Putamen (tissue), 1 donor: Measurements from ENCODE around the gene SOX6.

Experiments used
- DNase-seq: peaks from one replicate; pipeline ENCODE4 v3.0.0-alpha.2; 2016; ENCODE audit warnings: low spot score

SOX6 gene

GRCh38 chr11:16317712-16318111, 38.6 kb downstream of the SOX6 start:
- DNase-seq, result no peak

DNA sequence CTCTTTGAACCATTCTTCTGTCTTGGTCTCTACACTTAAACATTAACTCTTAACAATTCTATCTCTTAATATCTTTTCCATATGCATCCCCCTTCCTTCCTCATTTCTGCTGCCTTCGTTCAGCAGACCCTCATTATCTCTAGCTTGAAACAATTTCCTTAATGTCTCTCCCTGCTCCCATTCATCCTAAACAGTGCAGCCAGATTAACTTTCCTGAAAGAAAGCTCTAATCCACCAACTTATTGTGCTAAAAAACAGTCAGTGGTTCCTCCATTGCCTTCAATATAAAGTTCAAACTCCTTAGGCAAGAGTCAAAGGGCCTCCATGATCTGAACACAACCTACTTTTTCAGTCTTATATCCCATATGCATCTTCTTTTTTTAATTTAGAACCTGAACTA, 42.5 kb downstream of the SOX6 start:
- DNase-seq, result no peak

GRCh38 chr11:16312233-16312765, 44.0 kb downstream of the SOX6 start:
- DNase-seq, result no peak

GRCh38 chr11:16311831-16312230, 44.5 kb downstream of the SOX6 start:
- no peak for DNase-seq

DNA sequence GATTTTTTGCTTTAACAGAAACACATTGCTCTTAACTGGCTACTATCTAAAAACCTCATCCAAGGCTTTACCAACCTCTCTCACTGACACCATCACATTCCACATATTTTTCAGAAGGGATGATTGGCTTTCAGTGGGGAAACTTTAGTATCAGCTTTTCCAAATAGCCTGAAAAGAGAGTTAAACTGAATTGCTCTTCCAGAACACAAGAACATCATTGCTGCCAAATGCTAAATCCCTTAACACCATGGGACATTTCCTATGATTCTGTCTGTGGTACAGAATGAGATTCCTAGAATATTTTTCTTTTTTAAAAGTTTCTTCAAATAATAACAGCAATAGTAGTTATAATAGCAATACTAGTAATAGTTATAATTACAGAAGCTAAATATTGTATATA, 45.4 kb downstream of the SOX6 start:
- DNase-seq, result no peak

DNA sequence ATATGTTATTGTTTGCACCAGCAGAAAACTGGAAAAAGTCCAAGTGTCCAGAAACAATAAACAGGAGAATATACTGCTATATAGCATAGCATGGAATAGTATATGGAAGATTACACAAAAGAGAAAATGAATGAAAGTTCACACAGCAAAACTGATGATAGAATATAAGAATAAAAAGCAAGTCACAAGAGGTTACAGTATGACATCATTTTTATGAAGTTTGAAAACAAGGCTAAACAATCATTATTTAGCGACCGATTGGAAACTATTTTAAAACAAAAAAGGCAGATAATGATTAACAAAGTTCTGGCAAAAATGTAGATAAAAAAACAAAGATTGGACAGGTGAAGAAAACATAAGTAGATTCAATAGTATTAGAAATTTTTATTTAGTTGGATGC, 47.1 kb downstream of the SOX6 start:
- DNase-seq, result no peak

DNA sequence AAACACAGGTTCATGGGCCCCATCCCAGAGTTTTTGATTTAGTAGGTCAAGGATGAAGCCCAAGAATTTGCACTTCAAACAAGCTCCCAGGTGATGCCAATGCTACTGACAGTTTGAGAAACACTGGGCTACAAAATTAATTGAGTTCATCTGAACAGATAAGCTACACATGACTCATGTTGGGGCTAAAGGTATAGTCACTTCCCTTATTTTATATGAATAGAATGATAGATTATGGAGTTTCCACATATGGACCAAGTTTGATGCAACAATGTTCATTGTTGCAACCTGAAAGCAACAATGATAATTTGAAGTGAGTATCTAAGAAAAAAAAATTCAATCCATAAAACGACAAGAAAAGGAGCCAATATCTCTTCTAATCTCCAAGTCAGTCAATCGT, 54.9 kb downstream of the SOX6 start:
- no peak for DNase-seq

DNA sequence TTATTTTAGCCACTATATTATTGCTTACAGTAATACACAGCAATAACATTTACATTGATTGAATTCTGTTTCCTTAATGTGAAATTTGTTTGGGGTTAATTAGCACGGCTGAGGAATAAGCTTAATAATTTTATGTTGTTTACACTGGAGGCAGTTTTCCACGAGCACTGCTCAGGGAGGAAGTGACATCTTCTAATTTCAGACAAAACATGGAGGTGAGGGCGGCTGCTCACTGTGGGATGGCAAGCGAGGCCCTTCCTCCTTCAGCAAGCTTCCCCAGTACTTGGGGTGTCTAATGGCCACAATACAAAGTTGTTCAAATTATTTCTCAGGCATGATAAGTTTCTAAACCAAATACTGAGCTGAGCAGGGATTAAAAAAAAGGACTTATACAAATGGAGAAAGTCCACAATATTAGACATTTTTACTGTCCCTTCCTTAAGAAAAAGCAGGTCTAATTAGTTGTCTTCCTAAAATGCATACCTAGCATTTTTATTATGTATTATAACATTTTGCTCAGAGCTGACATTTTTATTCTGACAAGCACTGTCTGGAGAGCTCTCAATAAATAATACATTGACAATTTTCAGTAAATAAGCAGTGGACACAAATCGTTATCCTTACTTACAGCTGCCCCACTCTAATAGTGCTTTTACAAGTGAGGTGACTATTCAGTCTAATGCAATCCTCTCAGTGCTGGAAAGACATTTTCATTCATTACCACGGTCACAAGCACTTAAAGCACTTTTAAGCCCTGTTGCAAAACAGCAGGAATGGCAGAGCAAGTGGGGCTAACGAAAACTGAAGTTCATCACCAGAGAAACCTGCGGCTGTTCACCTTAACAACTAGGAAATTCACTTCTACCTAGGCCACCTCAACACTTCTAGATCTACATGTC, 56.2 kb downstream of the SOX6 start:
- DNase-seq, result no peak

GRCh38 chr11:16299390-16299789, 57.0 kb downstream of the SOX6 start:
- no peak for DNase-seq

DNA sequence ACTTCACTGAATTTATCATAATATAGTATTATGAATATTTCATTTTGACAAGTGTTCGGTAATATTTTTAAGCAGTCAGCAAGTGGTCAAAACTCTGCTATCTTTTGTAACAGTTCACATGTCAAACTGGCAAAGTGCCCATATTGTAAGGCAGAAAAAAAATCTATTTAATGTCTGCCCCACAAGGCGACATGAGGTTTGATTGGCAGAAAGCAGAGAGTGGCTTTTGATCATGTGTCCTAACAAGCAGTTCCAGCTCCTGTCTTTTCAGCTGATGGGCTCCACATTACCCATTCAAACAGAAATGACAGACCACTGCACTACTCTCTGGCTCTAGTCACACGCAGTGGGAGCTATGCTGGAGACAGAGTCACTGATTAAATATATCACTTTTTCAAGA, 59.0 kb downstream of the SOX6 start:
- no peak for DNase-seq

DNA sequence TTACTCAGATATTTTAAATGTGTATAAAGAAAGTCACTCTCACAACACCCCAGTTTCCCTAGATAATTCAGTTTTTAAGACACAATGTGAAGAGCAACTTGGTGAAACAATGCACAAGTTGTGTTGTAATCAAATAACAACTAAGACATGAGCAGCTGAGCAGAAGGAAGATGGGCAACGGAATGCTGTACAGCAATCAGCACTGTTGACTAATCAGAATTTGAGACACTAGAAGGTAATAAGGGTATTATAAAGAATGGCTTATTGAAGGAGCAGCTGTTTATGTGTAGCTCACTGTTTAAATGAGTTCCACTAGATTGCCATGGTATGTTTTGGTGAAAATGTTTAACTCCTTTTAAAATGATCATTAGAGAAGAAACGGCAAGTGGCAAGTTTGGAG, 60.1 kb downstream of the SOX6 start:
- no peak for DNase-seq

DNA sequence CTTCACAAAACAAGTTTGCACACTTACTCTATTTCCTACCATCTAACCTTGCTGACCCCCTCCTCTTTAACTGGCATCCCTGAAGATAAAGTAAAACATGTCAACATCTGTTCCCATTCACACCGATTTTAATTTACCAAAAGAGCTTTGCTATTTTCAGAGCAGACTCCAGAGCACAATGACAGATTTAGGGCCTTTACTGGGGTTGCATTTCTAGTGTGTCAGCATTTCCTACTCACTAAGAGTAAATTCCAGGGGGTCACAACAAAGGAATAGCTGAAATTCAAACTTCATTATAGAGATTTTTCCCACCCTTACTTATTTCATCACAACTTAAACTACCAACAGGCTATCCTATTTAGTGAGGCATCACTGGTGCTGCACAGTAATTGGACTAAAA, 60.8 kb downstream of the SOX6 start:
- no peak for DNase-seq

- DNase-seq, result no peak
Observed at GRCh38 chr11:16293204-16293681, 63.1 kb downstream of the SOX6 start.

DNA sequence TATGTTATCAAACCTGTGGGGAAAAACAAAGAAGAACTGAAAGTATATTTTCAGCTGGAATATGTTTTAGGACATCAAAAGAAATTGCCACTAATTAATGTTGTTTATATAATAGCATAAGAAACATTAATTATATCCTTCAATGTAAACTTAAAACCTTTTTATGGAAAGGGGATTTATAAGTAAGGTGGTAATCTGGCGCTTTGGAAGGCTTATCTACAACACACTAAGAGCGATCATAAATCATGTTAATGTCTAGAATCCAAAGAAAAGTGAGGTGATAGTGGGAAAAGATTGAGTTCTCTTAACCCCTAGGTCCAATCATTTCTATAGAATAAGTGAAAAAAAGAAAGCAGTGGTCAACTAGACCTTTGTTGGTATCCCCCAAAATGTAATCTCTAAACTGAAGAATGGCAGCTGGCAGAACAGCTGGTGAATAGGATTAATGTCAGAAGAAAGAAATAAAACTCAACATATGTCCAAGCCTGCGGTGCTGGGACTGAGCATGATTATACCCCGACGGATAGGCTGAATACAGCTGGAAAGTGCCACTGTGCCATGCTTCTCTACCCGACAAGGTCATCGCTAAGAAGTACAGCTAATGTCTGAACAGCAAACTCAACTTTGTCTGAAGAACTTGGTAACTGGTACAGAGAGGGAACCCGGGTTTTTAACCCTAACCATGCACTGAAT, 64.0 kb downstream of the SOX6 start:
- no peak for DNase-seq

DNA sequence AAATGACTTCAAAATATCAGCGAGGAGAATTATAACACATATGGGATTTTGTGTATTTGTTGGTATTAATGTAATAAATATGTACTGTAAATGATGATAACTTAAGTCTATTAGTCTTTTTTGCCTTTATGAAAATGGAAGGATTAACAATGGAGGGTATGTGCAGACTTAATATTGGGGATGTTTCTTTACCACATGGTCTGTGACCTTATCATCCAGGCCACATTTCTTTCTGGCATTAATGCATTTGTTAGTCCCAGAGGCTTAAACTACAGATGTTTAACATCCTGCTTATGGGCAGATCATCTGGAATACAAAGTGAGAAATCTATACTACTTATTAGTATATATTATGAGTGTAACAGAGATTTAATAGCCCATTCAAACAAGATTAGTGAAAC, 64.6 kb downstream of the SOX6 start:
- no peak for DNase-seq

GRCh38 chr11:16289541-16289940, 66.8 kb downstream of the SOX6 start:
- DNase-seq, result no peak

GRCh38 chr11:16287630-16288280, 68.6 kb downstream of the SOX6 start:
- no peak for DNase-seq

GRCh38 chr11:16286095-16286494, 70.3 kb downstream of the SOX6 start:
- DNase-seq, result no peak

DNA sequence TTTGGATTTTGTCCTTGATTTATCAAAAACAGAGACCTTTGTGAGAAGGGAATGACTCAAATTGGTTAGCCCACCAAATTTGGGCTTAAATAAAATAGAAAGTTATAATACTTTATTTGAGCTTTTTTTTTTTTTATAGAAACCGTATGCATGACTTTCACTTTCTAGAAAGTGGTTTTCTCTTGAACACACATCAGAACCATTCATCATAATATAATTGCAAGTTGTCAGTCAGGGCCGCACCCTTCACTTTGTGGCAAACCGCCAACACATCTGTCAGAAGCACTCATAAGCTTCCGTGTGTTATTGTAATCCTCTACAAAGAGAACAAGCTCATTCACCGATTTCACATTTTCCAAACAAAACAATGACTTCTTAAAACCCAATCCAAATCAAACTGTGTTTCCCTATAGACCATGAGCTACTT, 76.1 kb downstream of the SOX6 start:
- DNase-seq, result no peak

DNA sequence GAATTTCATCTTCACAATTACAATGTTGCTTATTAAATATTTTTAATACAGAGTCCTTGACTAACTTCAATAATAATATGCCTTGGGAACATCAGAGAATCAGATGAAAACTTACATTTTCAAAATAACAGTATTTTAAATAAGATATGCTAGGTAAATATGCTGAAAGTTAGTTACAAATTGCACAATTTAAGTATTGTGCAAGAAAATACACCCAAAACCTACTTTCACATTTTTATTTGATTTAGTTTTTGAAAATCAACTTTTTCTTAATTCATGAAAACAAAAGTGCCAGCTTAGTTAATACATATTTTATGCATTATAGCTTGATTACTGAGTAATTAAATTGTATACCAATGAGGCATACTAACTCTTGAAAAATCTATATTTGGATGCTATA, 76.8 kb downstream of the SOX6 start:
- no peak for DNase-seq

- no peak for DNase-seq
Observed at GRCh38 chr11:16278979-16279378, 77.4 kb downstream of the SOX6 start.

GRCh38 chr11:16278273-16278672, 78.1 kb downstream of the SOX6 start:
- no peak for DNase-seq

- DNase-seq, result no peak
Observed at GRCh38 chr11:16276251-16276650, 80.1 kb downstream of the SOX6 start.
